HEK293 (cell line): Measurements from ENCODE around the gene CCDC57.

Experiments used
- ATF2 ChIP-seq: fragments of 450-650 bp; formaldehyde crosslinking; IDR thresholded peaks from 2 replicates; pipeline ENCODE4 v1.5.1; 2016; ENCODE audit warnings: missing biosample characterization, missing genetic modification characterization, low read depth
- CTCF ChIP-seq: fragments of 450-650 bp; formaldehyde crosslinking; IDR thresholded peaks from 2 replicates; pipeline ENCODE4 v1.5.1; 2016; ENCODE audit warnings: missing biosample characterization, missing genetic modification characterization
- EGR2 ChIP-seq: fragments of 450-650 bp; formaldehyde crosslinking; IDR thresholded peaks from 2 replicates; pipeline ENCODE4 v1.5.1; 2016; ENCODE audit warnings: low read depth, missing biosample characterization, missing genetic modification characterization
- MYNN ChIP-seq: fragments of 450-650 bp; formaldehyde crosslinking; IDR thresholded peaks from 2 replicates; pipeline ENCODE4 v1.5.1; 2016; ENCODE audit warnings: missing biosample characterization, missing genetic modification characterization, borderline replicate concordance
- PATZ1 ChIP-seq: fragments of 450-650 bp; formaldehyde crosslinking; IDR thresholded peaks from 2 replicates; pipeline ENCODE4 v1.5.1; 2016; ENCODE audit warnings: missing biosample characterization, missing genetic modification characterization
- REPIN1 ChIP-seq: fragments of 450-650 bp; formaldehyde crosslinking; IDR thresholded peaks from 2 replicates; pipeline ENCODE4 v1.5.1; 2017; ENCODE audit warnings: missing biosample characterization, missing genetic modification characterization, low read depth
- ZFP3 ChIP-seq: fragments of 450-650 bp; formaldehyde crosslinking; IDR thresholded peaks from 2 replicates; pipeline ENCODE4 v1.5.1; 2016; ENCODE audit warnings: low read depth, missing biosample characterization, missing genetic modification characterization
- ZNF311 ChIP-seq: fragments of 450-650 bp; formaldehyde crosslinking; IDR thresholded peaks from 2 replicates; pipeline ENCODE4 v1.5.1; 2017; ENCODE audit warnings: missing biosample characterization, missing genetic modification characterization, borderline replicate concordance
- ZNF350 ChIP-seq: fragments of 450-650 bp; formaldehyde crosslinking; IDR thresholded peaks from 2 replicates; pipeline ENCODE4 v1.5.0; 2017; ENCODE audit warnings: missing biosample characterization, mild to moderate bottlenecking, missing genetic modification characterization
- ZNF501 ChIP-seq: fragments of 450-650 bp; formaldehyde crosslinking; IDR thresholded peaks from 2 replicates; pipeline ENCODE4 v1.5.1; 2016; ENCODE audit warnings: missing biosample characterization, missing genetic modification characterization

- TF ChIP-seq CTCF (tag by site-specific recombination) (no peak), MYNN (tag by site-specific recombination) (no peak), ZNF311 (tag by site-specific recombination) (no peak), PATZ1 (no peak), ZFP3 (tag by site-specific recombination) (no peak), ZNF501 (no peak), ZNF350 (tag by site-specific recombination) (no peak), REPIN1 (tag by site-specific recombination) (no peak), ATF2 (tag by site-specific recombination) (no peak), EGR2 (tag by site-specific recombination) (no peak)
Observed at GRCh38 chr17:82203920-82204319, 8.7 kb downstream of the CCDC57 start.
